ENCODE results near the gene PSAP. TPM values are rescaled to one million over a fixed set of nuclear protein-coding genes. Genes with fewer than 3 reads are reported as not detected.

PSAP gene
- polyA plus RNA-seq, 3 donors, result 323 to 822 (median 464) TPM

- 92 to 95% (median 92%) methylated on average over 14 of the region's 14 CpGs for WGBS, 3 donors
- no peak overlapping the region for H3K27ac ChIP-seq (ENCODE audit: low read depth, low read length)
Measured at GRCh38 chr10:71834343-71834674, 16.7 kb downstream of the PSAP start.

GRCh38 chr10:71833451-71834342, 17.4 kb downstream of the PSAP start:
- WGBS, 3 donors, result 94 to 97% (median 94%) methylated on average over 8 of the region's 8 CpGs
- no peak overlapping the region for H3K27ac ChIP-seq (ENCODE audit: low read depth, low read length)

GRCh38 chr10:71832967-71833366, 18.1 kb downstream of the PSAP start:
- H3K27ac ChIP-seq (ENCODE audit: low read depth, low read length), result no peak overlapping the region
- 80 to 87% (median 81%) methylated on average over 5 of the region's 5 CpGs for WGBS, 3 donors

- WGBS, 3 donors, result 87 to 91% (median 91%) methylated on average over 19 of the region's 19 CpGs
- H3K27ac ChIP-seq (ENCODE audit: low read depth, low read length), result no peak overlapping the region
Measured at GRCh38 chr10:71831646-71832552, 19.2 kb downstream of the PSAP start.

- no peak overlapping the region for H3K27ac ChIP-seq (ENCODE audit: low read depth, low read length)
- WGBS, 3 donors, result 85 to 96% (median 86%) methylated on average over 4 of the region's 4 CpGs
Measured at GRCh38 chr10:71830726-71831125, 20.3 kb downstream of the PSAP start.

- no peak overlapping the region for H3K27ac ChIP-seq (ENCODE audit: low read depth, low read length)
- 88 to 94% (median 92%) methylated on average over 5 of the region's 5 CpGs for WGBS, 3 donors
Measured at GRCh38 chr10:71829896-71830295, 21.2 kb downstream of the PSAP start.

GRCh38 chr10:71829171-71829570, 21.9 kb downstream of the PSAP start:
- 54 to 82% (median 60%) methylated on average over 5 of the region's 5 CpGs for WGBS, 3 donors

GRCh38 chr10:71828702-71829101, 22.3 kb downstream of the PSAP start:
- WGBS, 3 donors, result 93 to 96% (median 95%) methylated on average over 7 of the region's 7 CpGs
- H3K27ac ChIP-seq (ENCODE audit: low read depth, low read length), result no peak overlapping the region

More at GRCh38 chr10:71829171-71829570, 21.9 kb downstream of the PSAP start:
- H3K27ac ChIP-seq (ENCODE audit: low read depth, low read length), result no peak overlapping the region

GRCh38 chr10:71827852-71828251, 23.2 kb downstream of the PSAP start:
- WGBS, 3 donors, result 76 to 80% (median 79%) methylated on average over 6 of the region's 6 CpGs
- H3K27ac ChIP-seq (ENCODE audit: low read depth, low read length), result no peak overlapping the region

GRCh38 chr10:71825217-71825616, 25.8 kb downstream of the PSAP start:
- no peak overlapping the region for H3K27ac ChIP-seq (ENCODE audit: low read depth, low read length)
- WGBS, 3 donors, result 81 to 84% (median 84%) methylated on average over 11 of the region's 11 CpGs

GRCh38 chr10:71824333-71824732, 26.7 kb downstream of the PSAP start:
- 90 to 96% (median 95%) methylated on average over 3 of the region's 3 CpGs for WGBS, 3 donors
- H3K27ac ChIP-seq (ENCODE audit: low read depth, low read length), result no peak overlapping the region

- WGBS, 3 donors, result 71 to 89% (median 82%) methylated on average over 4 of the region's 4 CpGs
- no peak overlapping the region for H3K27ac ChIP-seq (ENCODE audit: low read depth, low read length)
Measured at GRCh38 chr10:71823356-71823755, 27.7 kb downstream of the PSAP start.

GRCh38 chr10:71821909-71822763, 28.9 kb downstream of the PSAP start:
- H3K27ac ChIP-seq (ENCODE audit: low read depth, low read length), result no peak overlapping the region
- WGBS, 3 donors, result 79 to 81% (median 79%) methylated on average over 9 of the region's 9 CpGs

- 84 to 89% (median 87%) methylated on average over 8 of the region's 8 CpGs for WGBS, 3 donors
- no peak overlapping the region for H3K27ac ChIP-seq (ENCODE audit: low read depth, low read length)
Measured at GRCh38 chr10:71820966-71821365, 30.1 kb downstream of the PSAP start.

- H3K27ac ChIP-seq (ENCODE audit: low read depth, low read length), result no peak overlapping the region
- 74 to 93% (median 86%) methylated on average over 6 of the region's 6 CpGs for WGBS, 3 donors
Measured at GRCh38 chr10:71819985-71820384, 31.1 kb downstream of the PSAP start.

GRCh38 chr10:71819441-71819861, 31.6 kb downstream of the PSAP start:
- 91 to 96% (median 94%) methylated on average over 18 of the region's 18 CpGs for WGBS, 3 donors
- H3K27ac ChIP-seq (ENCODE audit: low read depth, low read length), result no peak overlapping the region

GRCh38 chr10:71818674-71819260, 32.3 kb downstream of the PSAP start:
- WGBS, 3 donors, result 90 to 92% (median 90%) methylated on average over 14 of the region's 14 CpGs
- no peak overlapping the region for H3K27ac ChIP-seq (ENCODE audit: low read depth, low read length)

All from adipose tissue (tissue), 3 donors.